ENCODE measurements around the gene AWAT2. TPM values are rescaled to one million over a fixed set of nuclear protein-coding genes. Genes with fewer than 3 reads are reported as not detected.

AWAT2 gene
- polyA plus RNA-seq, 4 donors, result not detected

- no peak for DNase-seq (ENCODE audit: low read depth in 4 of 4, low spot score in 2 of 4)
Observed at GRCh38 chrX:70042399-70043371, 7.1 kb downstream of the AWAT2 start.

- no peak for DNase-seq (ENCODE audit: low read depth in 4 of 4, low spot score in 2 of 4)
Observed at GRCh38 chrX:70041993-70042392, 7.7 kb downstream of the AWAT2 start.

- DNase-seq (ENCODE audit: low read depth in 4 of 4, low spot score in 2 of 4), result no peak
Observed at GRCh38 chrX:70039758-70040157, 10.0 kb downstream of the AWAT2 start.

GRCh38 chrX:70038951-70039350, 10.8 kb downstream of the AWAT2 start:
- no peak for DNase-seq (ENCODE audit: low read depth in 4 of 4, low spot score in 2 of 4)

GRCh38 chrX:70038515-70038914, 11.2 kb downstream of the AWAT2 start:
- DNase-seq (ENCODE audit: low read depth in 4 of 4, low spot score in 2 of 4), result no peak

- no peak for DNase-seq (ENCODE audit: low read depth in 4 of 4, low spot score in 2 of 4)
Observed at GRCh38 chrX:70034646-70035045, 15.1 kb downstream of the AWAT2 start.

- no peak for DNase-seq (ENCODE audit: low read depth in 4 of 4, low spot score in 2 of 4)
Observed at GRCh38 chrX:70033348-70034051, 16.2 kb downstream of the AWAT2 start.

- no peak for DNase-seq (ENCODE audit: low read depth in 4 of 4, low spot score in 2 of 4)
Observed at GRCh38 chrX:70032792-70033191, 16.9 kb downstream of the AWAT2 start.

GRCh38 chrX:70030301-70030767, 19.4 kb downstream of the AWAT2 start:
- DNase-seq (ENCODE audit: low read depth in 4 of 4, low spot score in 2 of 4), result peak in 2 of 4 donors; percentile 4 to 20

GRCh38 chrX:70029863-70030262, 19.9 kb downstream of the AWAT2 start:
- no peak for DNase-seq (ENCODE audit: low read depth in 4 of 4, low spot score in 2 of 4)

GRCh38 chrX:70026851-70027200, 22.9 kb downstream of the AWAT2 start:
- no peak for DNase-seq (ENCODE audit: low read depth in 4 of 4, low spot score in 2 of 4)

GRCh38 chrX:70026112-70026850, 23.5 kb downstream of the AWAT2 start:
- DNase-seq (ENCODE audit: low read depth in 4 of 4, low spot score in 2 of 4), result no peak

- DNase-seq (ENCODE audit: low read depth in 4 of 4, low spot score in 2 of 4), result no peak
Observed at GRCh38 chrX:70025464-70025863, 24.3 kb downstream of the AWAT2 start.

GRCh38 chrX:70022616-70023015, 27.1 kb downstream of the AWAT2 start:
- DNase-seq (ENCODE audit: low read depth in 4 of 4, low spot score in 2 of 4), result no peak

GRCh38 chrX:70016513-70016912, 33.2 kb downstream of the AWAT2 start:
- no peak for DNase-seq (ENCODE audit: low read depth in 4 of 4, low spot score in 2 of 4)

GRCh38 chrX:70013466-70014381, 36.0 kb downstream of the AWAT2 start:
- no peak for DNase-seq (ENCODE audit: low read depth in 4 of 4, low spot score in 2 of 4)

GRCh38 chrX:70012756-70013155, 37.0 kb downstream of the AWAT2 start:
- no peak for DNase-seq (ENCODE audit: low read depth in 4 of 4, low spot score in 2 of 4)

GRCh38 chrX:70009970-70010369, 39.8 kb downstream of the AWAT2 start:
- no peak for DNase-seq (ENCODE audit: low read depth in 4 of 4, low spot score in 2 of 4)

GRCh38 chrX:70009049-70009448, 40.7 kb downstream of the AWAT2 start:
- DNase-seq (ENCODE audit: low read depth in 4 of 4, low spot score in 2 of 4), result no peak

GRCh38 chrX:70007946-70008345, 41.8 kb downstream of the AWAT2 start:
- DNase-seq (ENCODE audit: low read depth in 4 of 4, low spot score in 2 of 4), result no peak

Measured in left renal cortex interstitium (tissue), 4 donors.